Ascending aorta (tissue), 2 donors: ENCODE measurements around the gene CD200R1. TPM values are rescaled to one million over a fixed set of nuclear protein-coding genes. Genes with fewer than 3 reads are reported as not detected.

Experiments used
- DNase-seq, 2 donors: peaks; one replicate each; pipeline ENCODE4 v3.0.0-alpha.2; 2019; ENCODE audit warnings: low spot score in 2 of 2
- H3K27ac ChIP-seq, 2 donors: fragments of 200-600 bp; sonication (generic); one replicate each; pipeline ENCODE4 v1.5.1; 2016 to 2017; ENCODE audit warnings: mild to moderate bottlenecking in 1 of 2
- H3K27me3 ChIP-seq: fragments of 200-600 bp; sonication (generic); one replicate; pipeline ENCODE4 v1.5.1; 2017
- H3K36me3 ChIP-seq, 2 donors: fragments of 200-600 bp; sonication (generic); one replicate each; pipeline ENCODE4 v1.5.1; 2016
- H3K4me1 ChIP-seq, 2 donors: fragments of 200-600 bp; sonication (generic); one replicate each; pipeline ENCODE4 v1.5.1; 2016 to 2017; ENCODE audit warnings: mild to moderate bottlenecking in 1 of 2
- H3K4me3 ChIP-seq, 2 donors: fragments of 200-600 bp; sonication (generic); one replicate each; pipeline ENCODE4 v1.5.1; 2016 to 2017; ENCODE audit warnings: mild to moderate bottlenecking in 1 of 2
- H3K9me3 ChIP-seq, 2 donors: fragments of 200-600 bp; sonication (generic); one replicate each; pipeline ENCODE4 v1.5.1; 2016
- CTCF ChIP-seq, 3 experiments: fragments of 200-600 bp in 2 of 3; fragments of 450-650 bp in 1 of 3; sonication (generic) in 2 of 3; IDR thresholded peaks; one replicate each; pipeline ENCODE4 v1.5.1; 2016 to 2019; ENCODE audit warnings: antibody characterized with exemption in 3 of 3, mild to moderate bottlenecking in 1 of 3, moderate library complexity in 1 of 3
- intact Hi-C: fragments of 100-400 bp; cut with DNase I; formaldehyde crosslinking; loops from one replicate; pipeline ENCODE4 v1.15.1; 2023
- total RNA-seq: library from RNA; depleted of rRNA; stranded (reverse); fragments of >200 nt; gene quantifications from one replicate; pipeline ENCODE4 v1.1.0, GENCODE V29; 2016

Gene CD200R1
- total RNA-seq, 1 donor from 2014 or later, result not detected

- H3K27me3 ChIP-seq, result no peaks in the 10 kb centered on the region
- TF ChIP-seq CTCF (IDR thresholded peaks at IDR 0.05), result no peak
- H3K4me3 ChIP-seq, result no peak overlapping the region
- no peaks in the 10 kb centered on the region for H3K9me3 ChIP-seq
- peaks cover 3 to 6% of the 10 kb centered on the region in 2 donors for H3K4me1 ChIP-seq
- peaks cover 21 to 44% of the 10 kb centered on the region in 2 donors for H3K36me3 ChIP-seq
- DNase-seq, result no peak
- no peak overlapping the region for H3K27ac ChIP-seq
- intact Hi-C loops, result loop anchor here (10.0 kb wide), 1 partner anchor 931 kb away; the partner anchor contains the start of gene ZDHHC23
Measured at GRCh38 chr3:113013593-113013992, 38.7 kb upstream of the CD200R1 start.

- no peak overlapping the region for H3K4me3 ChIP-seq
- H3K9me3 ChIP-seq, result no peaks in the 10 kb centered on the region
- TF ChIP-seq CTCF (IDR thresholded peaks at IDR 0.05), result no peak
- DNase-seq, result no peak
- H3K27me3 ChIP-seq, result no peaks in the 10 kb centered on the region
- peaks cover 49 to 75% of the 10 kb centered on the region in 2 donors for H3K36me3 ChIP-seq
- no peaks in the 10 kb centered on the region for H3K4me1 ChIP-seq
- intact Hi-C loops, result no loop called here
- no peak overlapping the region for H3K27ac ChIP-seq
Measured at GRCh38 chr3:113008117-113008516, 33.2 kb upstream of the CD200R1 start.

- Histone ChIP-seq H3K27me3 (no peaks in the 10 kb centered on the region), H3K36me3 (peaks cover 57 to 79% of the 10 kb centered on the region in 2 donors), H3K4me3 (no peak overlapping the region), H3K27ac (no peak overlapping the region), H3K9me3 (no peaks in the 10 kb centered on the region), H3K4me1 (no peaks in the 10 kb centered on the region)
- DNase-seq, result no peak
- intact Hi-C loops, result no loop called here
- TF ChIP-seq CTCF (IDR thresholded peaks at IDR 0.05), result no peak
Measured at GRCh38 chr3:113006359-113007056, 31.6 kb upstream of the CD200R1 start.

GRCh38 chr3:113005611-113006010, 30.7 kb upstream of the CD200R1 start:
- DNase-seq, result no peak
- H3K36me3 ChIP-seq, result peaks cover 59 to 81% of the 10 kb centered on the region in 2 donors
- TF ChIP-seq CTCF (IDR thresholded peaks at IDR 0.05), result no peak
- H3K9me3 ChIP-seq, result no peaks in the 10 kb centered on the region
- intact Hi-C loops, result no loop called here
- H3K27me3 ChIP-seq, result no peaks in the 10 kb centered on the region
- no peaks in the 10 kb centered on the region for H3K4me1 ChIP-seq
- H3K4me3 ChIP-seq, result no peak overlapping the region
- H3K27ac ChIP-seq, result no peak overlapping the region

GRCh38 chr3:113002679-113003078, 27.8 kb upstream of the CD200R1 start:
- H3K27me3 ChIP-seq, result no peaks in the 10 kb centered on the region
- intact Hi-C loops, result no loop called here

More at GRCh38 chr3:113002679-113003078, 27.8 kb upstream of the CD200R1 start:
- no peak for DNase-seq
- peaks cover 0 to 3% of the 10 kb centered on the region in 2 donors for H3K4me1 ChIP-seq
- H3K36me3 ChIP-seq, result peaks cover 57 to 67% of the 10 kb centered on the region in 2 donors
- H3K9me3 ChIP-seq, result no peaks in the 10 kb centered on the region
- no peak for TF ChIP-seq CTCF (IDR thresholded peaks at IDR 0.05)
- no peak overlapping the region for H3K27ac ChIP-seq
- H3K4me3 ChIP-seq, result no peak overlapping the region
